Karpas-422 (cell line): Measurements from ENCODE around the gene JAG2. TPM values are rescaled to one million over a fixed set of nuclear protein-coding genes. Genes with fewer than 3 reads are reported as not detected.

Experiments used
- DNase-seq: peaks from one replicate; pipeline ENCODE4 v3.0.0-alpha.2; 2015
- H2AFZ ChIP-seq: fragments of 200-600 bp; sonication (generic); 2 replicates; pipeline ENCODE4 v1.6.1; 2014; ENCODE audit warnings: antibody characterized with exemption, low read length, mixed read lengths
- H3K27ac ChIP-seq: fragments of 200-600 bp; sonication (generic); 2 replicates; pipeline ENCODE4 v1.5.1; 2014; ENCODE audit warnings: mild to moderate bottlenecking, low read length, moderate library complexity
- H3K27me3 ChIP-seq: fragments of 200-600 bp; sonication (generic); 2 replicates; pipeline ENCODE4 v1.6.1; 2014; ENCODE audit warnings: low read length, mixed read lengths
- H3K36me3 ChIP-seq: fragments of 200-600 bp; sonication (generic); 2 replicates; pipeline ENCODE4 v1.6.1; 2014; ENCODE audit warnings: low read length, mixed read lengths; ENCODE audit not compliant: insufficient read depth
- H3K4me1 ChIP-seq: fragments of 200-600 bp; sonication (generic); 2 replicates; pipeline ENCODE4 v1.6.1; 2014; ENCODE audit warnings: mild to moderate bottlenecking, low read length, mixed read lengths
- H3K4me2 ChIP-seq: fragments of 200-600 bp; sonication (generic); 2 replicates; pipeline ENCODE4 v1.6.1; 2014; ENCODE audit warnings: low read length, low read depth, mild to moderate bottlenecking; ENCODE audit not compliant: poor library complexity, severe bottlenecking
- H3K4me3 ChIP-seq: fragments of 200-600 bp; sonication (generic); 2 replicates; pipeline ENCODE4 v1.5.1; 2014; ENCODE audit warnings: mild to moderate bottlenecking, antibody characterized with exemption, low read length, mixed read lengths
- H3K79me2 ChIP-seq: fragments of 200-600 bp; sonication (generic); 2 replicates; pipeline ENCODE4 v1.6.1; 2014; ENCODE audit warnings: mild to moderate bottlenecking, low read length, mixed read lengths
- H3K9ac ChIP-seq: fragments of 200-600 bp; sonication (generic); 2 replicates; pipeline ENCODE4 v1.6.0; 2014; ENCODE audit warnings: low read length
- H3K9me2 ChIP-seq: fragments of 200-600 bp; sonication (generic), shearing (Covaris generic); replicated peaks from 2 replicates; pipeline ENCODE4 v1.6.0; 2014; ENCODE audit warnings: mild to moderate bottlenecking, low read length, moderate library complexity; ENCODE audit not compliant: insufficient read depth
- H3K9me3 ChIP-seq: fragments of 300-700, 200-600 bp; sonication (generic); 2 replicates; pipeline ENCODE4 v1.6.1; 2014; ENCODE audit warnings: low read length, mixed read lengths
- H4K20me1 ChIP-seq: fragments of 200-600 bp; sonication (generic); 2 replicates; pipeline ENCODE4 v1.6.1; 2014; ENCODE audit warnings: mild to moderate bottlenecking, antibody characterized with exemption, low read length, low read depth; ENCODE audit not compliant: insufficient read depth
- total RNA-seq: library from RNA; depleted of rRNA; stranded (reverse); fragments of >200 nt; shearing (Covaris generic); gene quantifications from 2 replicates; pipeline ENCODE4 v1.2.3, GENCODE V29; 2014; ENCODE audit warnings: low replicate concordance

The JAG2 gene
- total RNA-seq, 1 experiment from 2014 or later: not detected

DNA sequence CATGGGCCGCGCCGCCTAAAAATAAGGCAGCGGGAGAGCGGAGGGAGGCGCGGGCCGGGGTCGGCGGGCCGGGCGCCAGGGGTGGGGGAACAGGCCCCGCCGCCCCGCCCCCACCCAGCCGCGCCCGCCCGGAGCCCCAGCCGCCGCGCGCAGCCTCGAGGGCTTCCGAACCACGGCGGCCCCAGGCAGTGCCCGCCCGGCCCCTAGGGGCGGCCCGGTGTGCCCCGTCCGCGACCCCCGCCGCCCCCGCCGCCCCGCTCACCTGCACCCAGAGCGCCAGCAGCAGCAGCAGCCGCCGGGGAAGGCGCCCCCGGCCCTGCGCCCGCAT is 519 bp downstream of the JAG2 start:
- Histone ChIP-seq H3K4me2 (no peak overlapping the region), H3K79me2 (no peaks in the 10 kb centered on the region), H2AFZ (no peak overlapping the region), H3K4me3 (no peak overlapping the region), H3K9me2 (no peaks in the 10 kb centered on the region), H3K27ac (no peak overlapping the region), H3K36me3 (no peaks in the 10 kb centered on the region), H3K27me3 (no peaks in the 10 kb centered on the region), H3K9me3 (no peaks in the 10 kb centered on the region), H3K4me1 (peaks cover 3% of the 10 kb centered on the region; the same call in 1 of the 2 replicates), H4K20me1 (peaks cover 13% of the 10 kb centered on the region; the same call in 1 of the 2 replicates), H3K9ac (no peak overlapping the region)
- no peak for DNase-seq

DNA sequence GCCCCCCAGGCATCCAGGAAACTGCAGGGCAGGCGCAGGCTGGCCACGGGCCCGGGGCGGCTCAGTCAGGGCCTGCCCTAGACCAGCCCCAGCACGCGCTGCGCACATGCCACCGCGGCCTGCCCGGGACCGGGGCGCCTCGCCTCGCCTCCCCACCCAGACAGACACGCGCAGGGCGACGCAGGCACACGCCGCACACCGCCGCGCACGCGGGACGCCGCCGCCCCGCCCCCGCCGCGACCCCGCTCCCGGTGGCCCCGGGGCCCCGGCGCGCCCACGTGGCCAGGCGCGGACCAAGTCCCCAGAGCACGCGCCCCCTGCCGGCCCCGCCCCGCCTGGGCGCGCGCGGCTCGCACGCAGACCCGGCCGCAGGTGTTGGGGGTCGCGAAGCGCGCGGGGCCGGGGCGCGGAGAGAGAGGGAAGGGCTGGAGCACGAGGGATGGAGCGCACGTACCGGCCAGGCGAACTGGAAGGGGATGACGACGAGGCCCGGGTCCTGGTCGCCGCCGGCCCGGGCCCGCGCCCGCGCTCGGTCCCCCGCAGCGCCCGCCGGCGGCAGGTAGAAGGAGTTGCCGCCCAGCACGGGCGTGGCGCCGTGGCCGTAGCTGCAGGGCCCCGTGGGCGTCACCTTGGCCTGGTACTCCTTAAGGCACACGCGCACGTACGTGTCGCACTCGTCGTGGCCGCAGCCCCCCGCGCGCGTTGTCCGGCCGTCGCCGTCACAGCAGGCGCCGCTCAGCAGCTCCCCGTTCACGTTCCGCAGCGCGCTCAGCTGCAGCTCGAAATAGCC is 1.1 kb downstream of the JAG2 start:
- Histone ChIP-seq H3K27me3 (no peaks in the 10 kb centered on the region), H3K4me1 (peaks cover 3% of the 10 kb centered on the region; the same call in 1 of the 2 replicates), H2AFZ (no peak overlapping the region), H3K9me3 (no peaks in the 10 kb centered on the region), H3K9me2 (no peaks in the 10 kb centered on the region), H3K27ac (no peak overlapping the region), H3K36me3 (no peaks in the 10 kb centered on the region), H3K4me3 (no peak overlapping the region), H3K9ac (no peak overlapping the region), H3K4me2 (no peak overlapping the region), H4K20me1 (peaks cover 10% of the 10 kb centered on the region; the same call in 1 of the 2 replicates), H3K79me2 (no peaks in the 10 kb centered on the region)
- no peak for DNase-seq

DNA sequence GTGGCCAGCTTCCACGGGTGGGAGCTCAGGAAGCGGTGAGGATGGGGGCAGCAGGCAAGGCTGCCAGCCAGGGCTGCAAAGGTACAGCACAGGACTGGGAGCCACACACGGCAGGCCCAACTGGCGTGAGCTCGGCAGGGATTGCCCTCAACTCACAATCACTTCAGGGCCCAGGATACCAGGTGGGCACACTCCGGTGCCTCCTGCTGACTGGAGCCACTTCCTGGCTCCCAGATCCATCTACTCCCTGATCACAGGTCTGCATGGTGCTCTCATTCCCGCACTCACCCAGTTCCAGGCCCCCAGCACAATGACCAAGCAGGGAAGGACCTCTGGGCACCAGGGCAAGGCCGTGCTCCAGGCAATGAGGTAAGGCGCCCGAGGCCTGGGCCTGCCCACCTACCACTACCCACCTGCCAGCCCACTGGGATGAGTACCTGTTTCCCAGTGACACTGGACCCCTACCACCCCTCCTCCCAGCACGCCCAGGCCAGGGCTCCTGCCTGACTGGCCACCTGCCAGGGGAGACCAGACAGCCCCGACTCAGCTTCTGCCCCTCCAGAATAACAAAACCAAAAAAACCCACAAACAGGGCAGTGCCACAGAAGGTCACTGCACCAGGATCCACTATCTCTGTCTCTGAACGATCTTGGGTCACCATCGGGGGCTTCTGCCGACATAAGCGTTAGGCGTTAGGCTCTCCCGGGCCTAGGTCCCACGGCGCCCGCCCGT is 1.8 kb downstream of the JAG2 start:
- H3K9ac ChIP-seq: no peak overlapping the region
- peaks cover 7% of the 10 kb centered on the region; the same call in 1 of the 2 replicates for H4K20me1 ChIP-seq
- no peaks in the 10 kb centered on the region for H3K9me3 ChIP-seq
- no peak overlapping the region for H3K4me2 ChIP-seq
- no peak overlapping the region for H2AFZ ChIP-seq
- no peaks in the 10 kb centered on the region for H3K9me2 ChIP-seq
- no peaks in the 10 kb centered on the region for H3K36me3 ChIP-seq
- peaks cover 3% of the 10 kb centered on the region; the same call in 1 of the 2 replicates for H3K4me1 ChIP-seq
- H3K27ac ChIP-seq: no peak overlapping the region
- H3K27me3 ChIP-seq: no peaks in the 10 kb centered on the region
- H3K79me2 ChIP-seq: no peaks in the 10 kb centered on the region
- no peak for DNase-seq
- no peak overlapping the region for H3K4me3 ChIP-seq

DNA sequence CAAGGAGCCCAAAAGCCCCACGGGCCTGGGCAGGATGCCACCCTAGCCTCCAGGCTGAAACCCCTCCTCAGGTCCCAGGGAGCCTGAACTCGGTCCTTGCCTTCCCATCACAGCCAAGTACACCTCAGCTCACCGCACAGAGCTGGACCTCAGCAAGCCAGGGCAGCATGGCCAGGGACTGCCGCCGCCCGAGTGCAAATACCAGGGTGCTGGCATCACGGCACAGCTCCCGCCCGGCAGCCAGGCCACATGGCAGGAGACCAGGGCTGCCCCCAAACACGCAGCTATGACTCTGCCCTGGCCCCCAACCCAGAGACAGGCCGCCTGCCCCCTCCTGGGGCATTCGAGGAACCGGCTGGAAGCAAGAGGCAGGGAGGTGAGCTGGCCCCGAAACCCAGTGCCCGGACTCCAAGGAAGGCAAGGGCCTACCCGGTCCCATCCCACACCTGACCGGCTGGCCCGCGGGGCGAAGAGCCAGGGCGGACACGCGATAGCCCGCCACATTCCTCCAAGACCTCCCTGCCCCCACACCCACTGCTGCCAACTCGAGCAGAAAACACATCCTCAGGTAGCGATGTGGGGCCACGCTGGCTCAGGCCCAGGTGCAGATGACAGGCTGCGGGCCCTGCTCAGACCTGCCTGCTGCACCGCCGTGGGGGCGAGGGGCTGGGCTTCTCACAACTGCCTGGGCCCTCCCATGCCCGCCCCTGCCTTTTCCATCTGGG is 2.7 kb downstream of the JAG2 start:
- Histone ChIP-seq H2AFZ (no peak overlapping the region), H3K4me2 (no peak overlapping the region), H3K4me1 (peaks cover 3% of the 10 kb centered on the region; the same call in 1 of the 2 replicates), H4K20me1 (peaks cover 7% of the 10 kb centered on the region; the same call in 1 of the 2 replicates), H3K27me3 (no peaks in the 10 kb centered on the region), H3K9ac (no peak overlapping the region), H3K36me3 (no peaks in the 10 kb centered on the region), H3K9me3 (no peaks in the 10 kb centered on the region), H3K27ac (no peak overlapping the region), H3K4me3 (no peak overlapping the region), H3K9me2 (no peaks in the 10 kb centered on the region), H3K79me2 (no peaks in the 10 kb centered on the region)
- DNase-seq: no peak

DNA sequence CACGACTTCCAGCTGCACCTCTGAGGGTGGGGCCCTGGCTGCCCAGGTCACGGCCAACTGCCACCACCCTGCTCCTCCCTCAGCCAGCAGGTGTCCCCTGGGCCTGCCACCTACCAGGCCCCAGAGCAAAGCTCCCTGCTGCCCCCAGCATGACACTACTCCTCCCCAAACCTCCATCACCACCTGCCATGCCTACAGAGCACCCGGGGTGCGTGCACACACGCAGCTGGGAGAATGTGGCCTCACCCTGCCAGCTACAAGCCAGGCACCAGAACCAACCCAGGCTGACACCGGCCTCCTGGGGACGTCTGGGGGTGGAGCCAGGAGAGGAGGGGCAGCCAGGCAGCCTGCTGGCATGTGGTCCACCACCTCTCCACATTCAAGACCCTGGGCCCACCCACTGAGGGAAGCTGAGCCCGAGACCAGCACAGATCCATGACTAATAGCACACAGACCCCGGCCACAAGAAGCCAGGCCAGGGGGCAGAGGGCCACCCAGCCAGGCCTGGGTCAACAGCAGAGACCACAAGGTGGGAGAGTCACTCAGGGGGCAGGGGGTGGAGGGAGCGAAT is 3.4 kb downstream of the JAG2 start:
- no peaks in the 10 kb centered on the region for H3K79me2 ChIP-seq
- no peaks in the 10 kb centered on the region for H3K9me2 ChIP-seq
- no peaks in the 10 kb centered on the region for H3K36me3 ChIP-seq
- H3K4me1 ChIP-seq: peaks cover 3% of the 10 kb centered on the region; the same call in 1 of the 2 replicates
- no peak overlapping the region for H3K4me2 ChIP-seq
- peak; percentile 58 for DNase-seq
- H2AFZ ChIP-seq: no peak overlapping the region
- H3K9me3 ChIP-seq: no peaks in the 10 kb centered on the region
- no peak overlapping the region for H3K27ac ChIP-seq
- H3K9ac ChIP-seq: no peak overlapping the region
- H3K4me3 ChIP-seq: no peak overlapping the region
- peaks cover 7% of the 10 kb centered on the region; the same call in 1 of the 2 replicates for H4K20me1 ChIP-seq
- no peaks in the 10 kb centered on the region for H3K27me3 ChIP-seq

DNA sequence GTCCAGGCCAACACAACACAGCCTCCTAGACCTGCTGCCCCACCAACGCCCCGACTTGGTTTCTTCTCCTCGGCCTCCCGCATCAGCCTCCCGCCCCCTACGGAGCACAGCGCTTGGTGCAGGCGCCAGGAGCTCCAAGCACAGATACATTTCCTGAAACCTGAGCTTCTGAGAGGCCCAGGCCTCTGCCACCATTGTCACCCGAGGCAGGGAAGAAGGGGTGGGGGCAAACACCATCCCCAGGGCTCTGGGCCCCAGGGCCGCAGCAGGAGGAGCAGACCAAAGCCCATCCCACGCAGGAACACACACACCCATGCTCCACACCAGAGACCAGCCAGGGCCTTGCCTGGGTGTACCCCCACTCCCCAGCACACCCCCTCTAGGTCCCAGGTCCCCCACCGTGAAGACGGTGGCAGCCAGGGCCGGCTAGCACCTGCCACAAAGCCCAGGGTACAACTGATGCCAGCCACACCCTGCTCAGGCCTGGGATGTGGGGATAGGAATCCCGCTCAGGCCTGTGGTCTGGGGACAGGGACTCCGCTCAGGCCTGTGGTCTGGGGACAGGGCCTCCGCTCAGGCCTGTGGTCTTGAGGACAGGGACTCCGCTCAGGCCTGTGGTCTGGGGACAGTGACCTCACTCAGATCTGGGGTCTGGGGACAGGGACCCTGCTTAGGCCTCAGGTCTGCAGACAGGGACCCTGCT is 5.4 kb downstream of the JAG2 start:
- H3K9me3 ChIP-seq: no peaks in the 10 kb centered on the region
- no peak overlapping the region for H3K4me2 ChIP-seq
- no peak overlapping the region for H3K4me3 ChIP-seq
- H3K9me2 ChIP-seq: no peaks in the 10 kb centered on the region
- no peaks in the 10 kb centered on the region for H3K36me3 ChIP-seq
- H3K27me3 ChIP-seq: no peaks in the 10 kb centered on the region
- peaks cover 7% of the 10 kb centered on the region; the same call in 1 of the 2 replicates for H4K20me1 ChIP-seq
- DNase-seq: no peak
- H3K9ac ChIP-seq: no peak overlapping the region
- H3K79me2 ChIP-seq: no peaks in the 10 kb centered on the region
- no peaks in the 10 kb centered on the region for H3K4me1 ChIP-seq
- H2AFZ ChIP-seq: no peak overlapping the region
- H3K27ac ChIP-seq: no peak overlapping the region

DNA sequence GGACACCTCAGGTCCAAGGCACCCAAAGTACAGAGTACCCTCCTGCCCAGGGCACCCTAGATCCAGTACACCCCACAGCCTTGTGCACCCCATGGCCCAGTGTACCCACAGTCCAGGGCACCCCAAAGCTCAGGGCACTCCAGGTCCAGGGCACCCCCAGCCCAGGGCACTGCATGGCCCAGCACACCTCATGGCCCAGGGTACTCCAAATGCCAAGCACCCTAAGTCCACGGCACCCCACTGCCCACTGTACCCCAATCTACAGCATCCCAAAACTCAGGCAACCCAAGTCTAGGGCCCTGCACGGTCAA is 6.0 kb downstream of the JAG2 start:
- DNase-seq: no peak
- no peak overlapping the region for H3K27ac ChIP-seq
- no peaks in the 10 kb centered on the region for H3K79me2 ChIP-seq
- peaks cover 7% of the 10 kb centered on the region; the same call in 1 of the 2 replicates for H4K20me1 ChIP-seq
- H3K27me3 ChIP-seq: no peaks in the 10 kb centered on the region
- no peak overlapping the region for H3K9ac ChIP-seq
- no peaks in the 10 kb centered on the region for H3K36me3 ChIP-seq
- H2AFZ ChIP-seq: no peak overlapping the region
- no peaks in the 10 kb centered on the region for H3K4me1 ChIP-seq
- no peak overlapping the region for H3K4me3 ChIP-seq
- no peaks in the 10 kb centered on the region for H3K9me3 ChIP-seq
- H3K9me2 ChIP-seq: no peaks in the 10 kb centered on the region
- H3K4me2 ChIP-seq: no peak overlapping the region
